Muscle layer of colon (tissue), 2 donors: ENCODE results near the gene OLFM1.

Experiments
- H3K27ac ChIP-seq: one replicate; pipeline ENCODE4 v1.7.0; 2013; ENCODE audit warnings: low read depth, mild to moderate bottlenecking, low read length, moderate library complexity
- H3K27me3 ChIP-seq, 2 donors: one replicate each; pipeline ENCODE4 v1.7.0; 2013; ENCODE audit warnings: low read length in 2 of 2, mild to moderate bottlenecking in 2 of 2; ENCODE audit not compliant: insufficient read depth in 2 of 2, control insufficient read depth in 1 of 2
- H3K36me3 ChIP-seq: one replicate; pipeline ENCODE4 v1.7.0; 2013; ENCODE audit warnings: mild to moderate bottlenecking, low read length; ENCODE audit not compliant: insufficient read depth
- H3K4me1 ChIP-seq: one replicate; pipeline ENCODE4 v1.7.0; 2013; ENCODE audit warnings: mild to moderate bottlenecking, low read length; ENCODE audit not compliant: insufficient read depth
- H3K4me3 ChIP-seq, 2 donors: one replicate each; pipeline ENCODE4 v1.7.0; 2013; ENCODE audit warnings: low read length in 2 of 2, low read depth in 1 of 2, mild to moderate bottlenecking in 1 of 2, moderate library complexity in 1 of 2
- H3K9ac ChIP-seq: one replicate; pipeline ENCODE4 v1.7.0; 2013; ENCODE audit warnings: low read length
- H3K9me3 ChIP-seq: one replicate; pipeline ENCODE4 v1.7.0; 2013; ENCODE audit warnings: mild to moderate bottlenecking, low read length
- donor health status: abdominal sarcoma.
- donor health status: Adenocarcinoma of cecum.

OLFM1 gene

DNA sequence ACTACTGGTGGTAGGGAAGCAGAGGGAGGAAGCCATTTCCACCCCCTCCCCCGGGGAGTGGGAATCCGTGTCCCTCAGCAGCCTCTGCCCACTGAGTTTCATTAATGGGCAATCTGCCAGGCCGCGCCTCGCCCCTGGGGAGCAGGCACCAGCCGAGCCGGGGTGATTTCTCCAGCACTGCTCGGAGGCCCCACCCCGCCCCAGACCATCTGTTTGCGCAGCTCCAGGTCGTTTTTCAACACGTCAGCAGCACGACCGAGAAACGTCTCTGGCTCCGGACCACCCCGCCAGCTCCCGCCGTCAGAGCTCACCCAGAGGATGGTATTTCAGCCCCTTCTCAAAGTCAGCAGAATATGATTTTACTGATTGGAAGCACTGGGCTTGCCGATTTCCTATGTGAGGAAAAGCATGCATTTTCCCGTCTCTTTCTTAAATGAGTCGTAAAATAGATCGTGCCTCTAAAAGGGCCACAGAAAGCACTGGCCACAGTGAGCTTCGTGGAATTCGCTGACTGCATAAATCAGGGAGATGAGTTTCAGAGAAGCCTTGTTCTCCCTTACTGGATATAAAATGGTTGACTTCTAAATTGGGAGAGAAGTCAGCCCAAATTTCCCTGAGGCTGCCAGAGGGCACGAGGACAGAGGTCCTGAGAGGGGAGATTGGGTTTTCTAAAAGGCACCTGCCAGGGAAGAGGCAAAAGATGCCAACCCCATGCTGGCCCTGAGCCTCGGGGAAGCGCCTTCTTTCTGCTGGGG is 47.0 kb downstream of the OLFM1 start:
- Histone ChIP-seq H3K4me1 (no peaks in the 10 kb centered on the region), H3K36me3 (no peaks in the 10 kb centered on the region), H3K9me3 (no peaks in the 10 kb centered on the region), H3K27me3 (peaks cover 0 to 20% of the 10 kb centered on the region in 2 donors), H3K27ac (no peak overlapping the region), H3K4me3 (no peak overlapping the region), H3K9ac (no peak overlapping the region)

DNA sequence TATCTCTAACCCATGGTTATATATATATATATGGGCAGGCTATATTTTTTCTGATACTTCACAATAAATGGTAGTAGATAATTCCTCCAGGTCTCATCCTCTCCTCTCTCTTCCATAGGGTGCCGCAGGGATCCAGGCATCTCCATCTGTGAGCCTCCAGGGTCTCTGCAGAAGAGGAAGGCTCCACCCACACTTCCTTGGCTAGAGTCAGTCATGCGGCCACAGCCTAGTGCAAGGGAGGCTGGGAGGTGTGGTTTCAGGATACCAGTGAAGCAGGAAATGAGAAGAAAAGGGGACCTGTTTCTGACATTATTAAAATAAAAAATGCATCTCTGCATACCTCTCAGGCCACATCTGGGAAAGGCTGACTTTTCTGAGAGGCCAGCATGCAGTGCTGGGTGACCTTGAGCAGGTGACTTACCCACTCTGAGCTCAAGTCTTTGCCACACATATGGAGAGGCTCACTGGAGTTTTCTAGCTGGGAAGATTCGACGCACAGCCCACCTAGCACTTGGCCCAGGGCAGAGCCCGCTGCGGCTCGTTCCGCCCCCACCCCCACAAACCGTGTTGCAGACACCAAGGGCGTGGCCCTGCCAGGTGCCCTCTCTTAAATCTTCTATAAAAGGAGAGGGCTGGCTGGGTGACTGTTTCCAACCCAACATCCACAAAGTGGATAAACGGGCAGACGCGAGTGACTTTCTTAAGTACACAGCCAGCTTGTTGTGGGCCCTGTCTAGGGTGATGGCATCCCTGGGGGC is 47.9 kb downstream of the OLFM1 start:
- no peak overlapping the region for H3K27ac ChIP-seq

DNA sequence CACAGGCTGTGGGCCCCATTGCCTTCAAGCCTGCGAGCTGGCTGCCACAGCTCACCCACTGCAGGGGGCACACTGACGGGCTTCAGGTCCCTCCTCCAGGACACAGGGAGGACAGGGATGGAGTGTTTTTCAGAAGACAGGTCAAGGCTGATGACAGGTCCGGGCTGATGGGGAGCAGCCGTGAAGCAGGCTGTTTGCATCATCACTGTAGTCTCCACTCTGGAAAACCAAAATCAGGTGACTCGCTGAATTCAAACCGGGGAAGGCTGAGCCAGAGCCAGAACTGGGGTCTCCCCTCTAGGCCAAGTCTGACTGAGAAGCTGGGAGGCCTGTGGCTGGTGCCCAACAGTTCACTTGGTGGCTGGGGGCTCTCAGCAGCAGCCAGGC is 48.5 kb downstream of the OLFM1 start:
- Histone ChIP-seq H3K4me3 (no peak overlapping the region), H3K36me3 (no peaks in the 10 kb centered on the region), H3K27ac (no peak overlapping the region), H3K9me3 (no peaks in the 10 kb centered on the region), H3K9ac (no peak overlapping the region), H3K4me1 (no peaks in the 10 kb centered on the region), H3K27me3 (peaks cover 0 to 20% of the 10 kb centered on the region in 2 donors)

More for the DNA sequence above, 47.9 kb downstream of the OLFM1 start:
- Histone ChIP-seq H3K9me3 (no peaks in the 10 kb centered on the region), H3K36me3 (no peaks in the 10 kb centered on the region), H3K9ac (no peak overlapping the region), H3K4me3 (no peak overlapping the region), H3K27me3 (peaks cover 0 to 20% of the 10 kb centered on the region in 2 donors), H3K4me1 (no peaks in the 10 kb centered on the region)

DNA sequence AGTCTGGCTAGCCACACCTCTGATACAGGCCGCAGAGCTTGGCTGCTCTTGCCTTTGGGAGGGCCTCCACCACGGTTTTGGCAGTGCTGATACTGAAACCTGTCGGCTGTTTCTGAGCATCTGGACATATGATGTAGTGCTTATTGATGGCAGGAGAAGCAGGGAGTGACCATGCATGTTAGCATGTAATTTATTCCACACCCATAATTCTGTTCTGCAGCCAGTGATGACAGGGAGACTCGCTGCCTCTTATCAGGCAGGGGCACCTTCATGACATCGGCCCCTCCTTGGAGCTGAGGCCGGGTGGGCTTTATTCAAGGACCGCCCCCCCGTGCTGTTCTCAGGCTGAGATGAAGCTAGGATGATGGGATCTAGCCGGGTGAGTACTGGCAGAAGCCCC is 49.0 kb downstream of the OLFM1 start:
- H3K27me3 ChIP-seq: peaks cover 0 to 20% of the 10 kb centered on the region in 2 donors
- H3K9me3 ChIP-seq: no peaks in the 10 kb centered on the region

DNA sequence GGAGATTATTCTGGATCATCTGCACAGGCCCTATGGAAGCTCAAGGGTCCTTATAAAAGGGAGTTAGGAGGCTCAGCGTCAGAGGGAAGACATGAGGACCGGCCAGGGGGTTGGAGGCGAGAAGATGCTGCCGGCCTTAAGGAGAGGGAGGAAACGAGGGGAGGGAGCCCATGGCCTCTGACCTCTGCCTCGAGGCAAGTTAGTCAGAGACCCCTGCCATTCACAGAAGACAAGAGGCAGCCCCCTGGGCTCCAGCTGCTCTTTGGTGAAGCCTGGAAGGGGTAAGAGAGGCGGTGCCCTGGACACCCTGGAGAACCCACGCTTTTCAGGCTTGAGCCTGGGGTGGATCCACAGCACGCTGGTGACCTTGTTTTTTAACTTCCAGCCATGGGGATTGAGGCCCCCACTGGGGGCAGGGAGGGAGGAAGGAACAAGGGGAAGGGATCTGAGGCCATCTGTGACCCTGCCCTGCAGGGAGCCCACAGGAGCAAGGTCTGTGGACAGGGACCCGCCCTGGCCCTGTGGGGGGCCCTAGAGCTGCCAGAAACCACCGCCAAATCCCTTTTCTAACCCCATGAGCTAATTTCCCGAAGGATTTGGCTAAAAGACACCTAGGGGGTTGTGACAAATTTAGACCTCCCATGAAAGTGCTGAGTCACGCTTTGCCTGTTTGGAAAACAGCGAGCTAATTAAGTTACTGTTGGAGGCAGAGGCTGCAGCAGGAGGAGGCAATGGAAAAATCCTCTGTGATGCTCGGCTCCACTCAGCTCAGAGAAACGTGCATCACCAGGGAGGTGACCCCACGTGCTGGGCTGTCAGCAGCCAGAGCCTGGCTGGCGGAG is 49.7 kb downstream of the OLFM1 start:
- H3K27ac ChIP-seq: no peak overlapping the region
- no peaks in the 10 kb centered on the region for H3K36me3 ChIP-seq
- peaks cover 0 to 20% of the 10 kb centered on the region in 2 donors for H3K27me3 ChIP-seq
- H3K9ac ChIP-seq: no peak overlapping the region
- no peak overlapping the region for H3K4me3 ChIP-seq
- H3K9me3 ChIP-seq: no peaks in the 10 kb centered on the region
- no peaks in the 10 kb centered on the region for H3K4me1 ChIP-seq

More for the DNA sequence above, 49.0 kb downstream of the OLFM1 start:
- Histone ChIP-seq H3K9ac (no peak overlapping the region), H3K27ac (no peak overlapping the region), H3K4me1 (no peaks in the 10 kb centered on the region), H3K36me3 (no peaks in the 10 kb centered on the region), H3K4me3 (no peak overlapping the region)

DNA sequence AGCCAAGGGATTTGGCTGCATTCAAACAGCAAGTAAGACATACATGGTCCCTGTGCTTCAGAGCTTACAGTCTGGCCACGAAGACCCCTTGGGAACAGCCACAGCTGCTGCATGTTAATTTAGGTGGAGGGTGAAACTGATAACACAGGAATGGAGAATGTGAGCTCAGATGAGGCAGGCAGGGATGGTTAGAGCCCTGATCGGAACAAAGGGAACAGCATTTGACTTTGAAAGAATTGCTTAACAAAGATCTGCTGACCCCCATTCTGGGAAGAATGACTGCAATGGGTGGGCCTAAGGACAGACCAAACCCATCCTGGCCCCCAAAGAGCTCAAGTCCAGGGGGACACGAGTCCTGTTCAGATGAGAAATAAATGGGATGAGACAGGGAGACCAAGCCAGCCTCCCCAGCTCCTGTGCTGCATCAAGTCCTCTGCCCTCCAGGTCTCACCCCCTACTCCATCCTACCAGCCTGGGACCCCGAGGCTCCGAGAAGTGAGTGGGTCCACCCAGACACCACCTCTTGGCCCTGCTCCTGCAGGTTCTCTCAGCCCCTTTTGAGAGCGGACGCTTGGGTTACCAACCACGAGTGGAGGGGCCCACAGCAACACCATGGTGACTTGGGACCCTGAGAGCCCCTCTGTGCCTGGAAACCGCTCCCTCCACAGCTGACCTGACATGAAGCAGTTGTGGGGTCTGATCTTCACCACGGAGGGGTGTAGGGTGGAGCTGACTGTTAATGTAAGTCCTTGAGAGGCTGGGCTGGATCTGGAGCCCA is 50.8 kb downstream of the OLFM1 start:
- no peaks in the 10 kb centered on the region for H3K36me3 ChIP-seq
- no peaks in the 10 kb centered on the region for H3K4me1 ChIP-seq
- H3K27ac ChIP-seq: no peak overlapping the region
- no peak overlapping the region for H3K4me3 ChIP-seq
- H3K9ac ChIP-seq: no peak overlapping the region
- peaks cover 0 to 11% of the 10 kb centered on the region in 2 donors for H3K27me3 ChIP-seq
- H3K9me3 ChIP-seq: no peaks in the 10 kb centered on the region

DNA sequence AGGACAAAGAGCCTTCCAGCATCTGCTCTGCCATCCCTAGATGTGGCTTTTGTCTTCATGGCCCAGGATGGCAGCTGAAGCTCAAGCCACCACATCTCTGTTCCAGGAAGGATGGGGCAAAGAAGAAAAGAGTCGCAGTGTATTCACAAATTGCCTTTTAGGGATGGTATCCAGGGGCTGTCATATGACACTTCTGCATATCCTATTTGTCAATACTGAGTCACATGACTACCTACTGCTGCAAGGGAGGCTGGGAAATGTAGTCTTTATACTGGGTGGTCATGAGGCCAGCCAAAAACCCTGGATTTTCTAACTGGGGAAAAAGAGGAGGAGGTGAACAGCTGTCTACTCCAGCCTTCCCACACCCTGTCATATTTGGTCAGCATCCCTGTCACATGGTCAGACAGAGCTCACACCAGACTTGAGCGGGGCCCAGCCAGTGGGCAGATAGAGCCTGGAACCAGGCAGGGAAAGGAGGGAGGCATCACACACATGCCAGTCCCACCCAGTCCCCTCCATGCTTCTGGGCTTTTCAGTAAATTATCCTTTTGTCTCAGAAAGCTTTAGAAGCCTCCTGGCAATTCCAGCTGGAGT is 52.0 kb downstream of the OLFM1 start:
- no peaks in the 10 kb centered on the region for H3K27me3 ChIP-seq
- H3K9ac ChIP-seq: no peak overlapping the region
- H3K27ac ChIP-seq: no peak overlapping the region
- no peaks in the 10 kb centered on the region for H3K36me3 ChIP-seq
- no peaks in the 10 kb centered on the region for H3K4me1 ChIP-seq
- H3K4me3 ChIP-seq: no peak overlapping the region
- H3K9me3 ChIP-seq: no peaks in the 10 kb centered on the region

DNA sequence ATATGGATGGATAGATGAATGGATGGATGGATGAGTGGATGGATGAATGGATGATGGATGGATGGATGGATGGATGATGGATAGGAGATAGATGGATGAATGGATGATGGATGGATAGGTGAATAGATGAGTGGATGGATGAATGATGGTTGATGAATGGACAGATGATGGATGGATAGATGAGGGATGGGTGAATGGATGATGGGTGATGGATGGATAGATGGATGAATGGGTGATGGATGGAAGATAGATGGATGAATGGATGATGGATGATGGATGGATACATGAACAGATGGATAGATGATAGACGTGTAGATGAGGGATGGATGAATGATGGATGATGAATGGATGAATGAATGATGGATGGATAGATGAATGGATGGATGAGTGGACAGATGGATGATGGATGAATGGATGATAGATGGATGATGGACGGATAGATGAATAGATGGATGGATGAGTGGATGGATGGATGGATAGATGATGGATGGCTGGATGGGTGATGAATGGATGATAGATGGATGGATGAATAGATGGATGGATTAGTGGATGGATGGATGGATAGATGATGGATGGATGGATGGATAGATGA is 53.8 kb downstream of the OLFM1 start:
- no peak overlapping the region for H3K9ac ChIP-seq
- no peaks in the 10 kb centered on the region for H3K27me3 ChIP-seq
- no peak overlapping the region for H3K27ac ChIP-seq
- no peak overlapping the region for H3K4me3 ChIP-seq
- no peaks in the 10 kb centered on the region for H3K4me1 ChIP-seq
- no peaks in the 10 kb centered on the region for H3K9me3 ChIP-seq
- H3K36me3 ChIP-seq: no peaks in the 10 kb centered on the region

DNA sequence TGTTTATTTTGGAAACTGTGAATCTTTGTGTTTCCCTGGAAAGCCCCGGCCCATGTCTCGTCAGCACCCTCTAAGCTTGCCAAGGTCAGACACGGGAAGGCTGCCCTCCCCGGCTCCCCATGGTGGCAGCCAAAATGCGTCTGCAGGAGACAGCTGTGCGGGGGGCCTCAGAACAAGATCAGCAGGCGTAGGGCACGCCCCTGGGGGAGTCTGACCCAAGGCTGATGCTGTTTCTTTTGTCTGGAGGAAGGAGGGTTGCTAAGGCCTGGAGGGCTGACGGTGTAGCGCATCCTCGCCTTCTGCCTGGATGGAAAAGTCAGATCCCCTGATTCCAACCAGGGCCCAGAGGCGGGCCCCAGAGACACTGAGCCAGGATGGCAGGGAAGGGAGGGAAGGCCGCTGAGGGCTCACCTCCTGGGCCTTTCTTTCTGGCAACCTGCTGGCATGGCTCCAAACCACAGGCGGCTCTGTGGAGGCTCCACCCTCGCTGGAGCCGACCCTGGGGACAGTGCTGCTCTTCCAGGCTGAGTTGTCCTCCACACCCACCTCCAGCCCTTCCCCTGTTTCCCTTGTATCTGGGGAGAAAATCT is 57.2 kb downstream of the OLFM1 start:
- Histone ChIP-seq H3K27me3 (peaks cover 0 to 14% of the 10 kb centered on the region in 2 donors), H3K9me3 (no peaks in the 10 kb centered on the region), H3K36me3 (no peaks in the 10 kb centered on the region), H3K27ac (no peak overlapping the region), H3K4me1 (no peaks in the 10 kb centered on the region), H3K9ac (no peak overlapping the region), H3K4me3 (no peak overlapping the region)

DNA sequence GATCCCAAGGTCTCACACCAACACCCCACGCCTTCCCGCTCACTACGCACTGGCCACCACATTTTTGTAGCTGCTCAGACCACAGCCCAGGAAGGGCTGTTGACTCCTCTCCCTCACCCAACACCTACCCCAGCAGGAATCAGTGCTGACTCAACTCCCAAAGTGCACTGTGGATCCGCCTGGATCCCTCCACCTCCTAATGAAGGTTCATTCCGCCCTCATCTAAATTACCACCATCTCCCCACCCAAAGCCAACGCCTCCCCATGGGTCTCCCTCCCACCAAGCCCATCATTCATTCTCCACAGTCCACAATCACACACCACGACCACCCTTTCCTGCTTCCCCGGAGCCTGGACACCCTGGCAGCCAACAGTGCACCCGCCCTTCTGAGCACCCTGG is 57.8 kb downstream of the OLFM1 start:
- no peak overlapping the region for H3K27ac ChIP-seq
- no peak overlapping the region for H3K4me3 ChIP-seq
- peaks cover 0 to 14% of the 10 kb centered on the region in 2 donors for H3K27me3 ChIP-seq
- H3K9ac ChIP-seq: no peak overlapping the region
- H3K9me3 ChIP-seq: no peaks in the 10 kb centered on the region
- H3K4me1 ChIP-seq: no peaks in the 10 kb centered on the region
- H3K36me3 ChIP-seq: no peaks in the 10 kb centered on the region
